Endothelial cell of umbilical vein (primary cell): ENCODE data around the gene ATP2A2. TPM values are rescaled to one million over a fixed set of nuclear protein-coding genes. Genes with fewer than 3 reads are reported as not detected.

Source experiments
- BruUV-seq: library from RNA; stranded (reverse); fragments of 400-500 nt; replicated peaks from 2 replicates; lab custom pipeline; 2021; lab: Mats Ljungman, UMichigan
- CTCF ChIA-PET: fragments of 300-600, 350-600 bp; sonication (Branson Sonifier 250); formaldehyde crosslinking; loops from one replicate; lab custom pipeline; 2021; ENCODE audit warnings: antibody characterized with exemption, inconsistent platforms; lab: Charles Lee
- POLR2A ChIA-PET: fragments of 300-600, 350-600 bp; sonication (Branson Sonifier 250); formaldehyde crosslinking; loops from one replicate; lab custom pipeline; 2021; ENCODE audit warnings: antibody characterized with exemption, inconsistent platforms; lab: Charles Lee
- DNase-seq: peaks from one replicate; pipeline ENCODE4 v3.0.0-alpha.2; 2011; ENCODE audit warnings: low read depth, low spot score
- FAIRE-seq: peaks from 2 replicates; lab custom pipeline; 2011; peaks lifted over from hg19 to GRCh38; lab: Jason Lieb, UNC
- H2AFZ ChIP-seq: 2 replicates; pipeline ENCODE4 v1.6.0; 2012; ENCODE audit warnings: low read depth, low read length, control low read depth, inconsistent platforms
- H3K27ac ChIP-seq: 2 replicates; pipeline ENCODE4 v1.5.1; 2011; ENCODE audit warnings: low read depth, mild to moderate bottlenecking, control low read depth, low read length, moderate library complexity; ENCODE audit not compliant: insufficient read depth
- H3K27me3 ChIP-seq, 2 experiments: 2 replicates each; pipeline versions ENCODE4 v1.6.0 to v1.6.1; 2011; ENCODE audit warnings: low read length in 2 of 2, mixed read lengths in 1 of 2; ENCODE audit not compliant: control insufficient read depth in 2 of 2, insufficient read depth in 2 of 2
- H3K36me3 ChIP-seq, 2 experiments: 2 replicates in 1 of 2; 3 replicates in 1 of 2; pipeline ENCODE4 v1.5.1; 2011; ENCODE audit warnings: low read length in 2 of 2, mild to moderate bottlenecking in 1 of 2, moderate library complexity in 1 of 2; ENCODE audit not compliant: control insufficient read depth in 2 of 2, insufficient read depth in 2 of 2; ENCODE audit errors: extremely low read depth in 1 of 2
- H3K4me1 ChIP-seq: 3 replicates; pipeline ENCODE4 v1.5.1; 2011; ENCODE audit warnings: mild to moderate bottlenecking, low read length; ENCODE audit not compliant: control insufficient read depth, insufficient read depth; ENCODE audit errors: extremely low read depth
- H3K4me2 ChIP-seq: 2 replicates; pipeline ENCODE4 v1.6.1; 2011; ENCODE audit warnings: low read length, control low read depth, mixed read lengths; ENCODE audit not compliant: insufficient read depth
- H3K4me3 ChIP-seq, 3 experiments: fragments of 200-600 bp in 1 of 3; sonication (generic), shearing (Covaris generic) in 1 of 3; replicated peaks in 1 of 3; 2 replicates each; pipeline ENCODE4 v1.5.1; 2011 to 2016; ENCODE audit warnings: control low read depth in 3 of 3, low read length in 3 of 3, mild to moderate bottlenecking in 2 of 3, inconsistent platforms in 1 of 3, low read depth in 1 of 3, moderate library complexity in 1 of 3; ENCODE audit not compliant: insufficient read depth in 1 of 3
- H3K79me2 ChIP-seq: 2 replicates; pipeline ENCODE4 v1.6.0; 2012; ENCODE audit warnings: low read length, inconsistent platforms; ENCODE audit not compliant: control insufficient read depth, insufficient read depth
- H3K9ac ChIP-seq: replicated peaks from 2 replicates; pipeline ENCODE3; 2011; ENCODE audit warnings: low read length, control low read depth; ENCODE audit not compliant: insufficient read depth; ENCODE audit errors: extremely low read depth
- H3K9me1 ChIP-seq: replicated peaks from 3 replicates; pipeline ENCODE4 v1.6.0; 2011; ENCODE audit warnings: mild to moderate bottlenecking, low read length; ENCODE audit not compliant: control insufficient read depth, insufficient read depth; ENCODE audit errors: extremely low read depth
- H3K9me3 ChIP-seq: replicated peaks from 2 replicates; pipeline ENCODE4 v1.5.1; 2012; ENCODE audit warnings: low read length, inconsistent platforms; ENCODE audit not compliant: control insufficient read depth, insufficient read depth
- H4K20me1 ChIP-seq: replicated peaks from 2 replicates; pipeline ENCODE3; 2011; ENCODE audit warnings: mild to moderate bottlenecking, low read length; ENCODE audit not compliant: control insufficient read depth, insufficient read depth; ENCODE audit errors: extremely low read depth
- EZH2 ChIP-seq: IDR thresholded peaks from 2 replicates; pipeline ENCODE4 v1.6.1; 2012; ENCODE audit warnings: borderline replicate concordance, low read depth, mild to moderate bottlenecking, moderate library complexity, low read length, inconsistent platforms; ENCODE audit not compliant: severe bottlenecking
- FOS ChIP-seq: IDR thresholded peaks from 2 replicates; pipeline ENCODE4 v1.6.1; 2011; ENCODE audit warnings: mild to moderate bottlenecking, low read length, moderate library complexity, borderline replicate concordance; ENCODE audit not compliant: insufficient read depth
- GATA2 ChIP-seq: IDR thresholded peaks from 2 replicates; pipeline ENCODE4 v1.7.0; 2011; ENCODE audit warnings: low read depth, mild to moderate bottlenecking, moderate library complexity, mixed read lengths, low read length; ENCODE audit not compliant: insufficient read length, insufficient read depth
- JUN ChIP-seq: IDR thresholded peaks from 2 replicates; pipeline ENCODE4 v1.6.1; 2011; ENCODE audit warnings: borderline replicate concordance, low read depth; ENCODE audit not compliant: insufficient read length, insufficient read depth
- MYC ChIP-seq: IDR thresholded peaks from one replicate; pipeline ENCODE4 v1.6.1; 2011; ENCODE audit warnings: mild to moderate bottlenecking, low read depth, low read length
- POLR2A ChIP-seq: IDR thresholded peaks from 2 replicates; pipeline ENCODE4 v1.6.1; 2012; ENCODE audit warnings: low read depth, mild to moderate bottlenecking, control low read depth, low read length
- POLR2AphosphoS5 ChIP-seq: IDR thresholded peaks from 2 replicates; pipeline ENCODE4 v1.6.1; 2012; ENCODE audit warnings: low read depth, mild to moderate bottlenecking, control low read depth, low read length, moderate library complexity; ENCODE audit not compliant: insufficient read depth
- dilution Hi-C: fragments of 300-500 bp; cut with MboI; formaldehyde crosslinking; loops from one replicate; pipeline ENCODE4 v1.15.0; 2019; ENCODE audit warnings: low sequenced_read_pairs; ENCODE audit not compliant: extremely low pct_ligation_motif_present
- intact Hi-C: fragments of 100-400 bp; cut with micrococcal nuclease; formaldehyde crosslinking; loops from one replicate; pipeline ENCODE4 v1.10.0; 2022
- polyA plus RNA-seq, 4 experiments: library from polyadenylated mRNA; depleted of rRNA in 3 of 4; stranded (reverse) in 3 of 4; unstranded in 1 of 4; fragments of >200 nt; gene quantifications; 2 replicates each; pipeline versions ENCODE4 v1.2.1 to v1.2.3, GENCODE V29; 2011 to 2012; ENCODE audit warnings: missing spikeins in 1 of 4
- total RNA-seq: library from RNA; stranded (reverse); gene quantifications from 2 replicates; pipeline ENCODE4 v1.2.3, GENCODE V29; 2021
- TF ChIP-seq, protein P1 (sequence below), 2 donors: IDR thresholded peaks; 1 replicate in 1 of 2; 2 replicates in 1 of 2; pipeline ENCODE4 v1.5.1; 2011; ENCODE audit warnings: low read length in 2 of 2, mild to moderate bottlenecking in 2 of 2, moderate library complexity in 2 of 2, control low read depth in 1 of 2, inconsistent platforms in 1 of 2, low read depth in 1 of 2; ENCODE audit not compliant: insufficient read depth in 1 of 2; ENCODE audit errors: extremely low read depth in 1 of 2
- TF ChIP-seq, protein P2 (sequence below): IDR thresholded peaks from 2 replicates; pipeline ENCODE4 v1.6.1; 2011; ENCODE audit not compliant: insufficient read depth, insufficient read length

ATP2A2 gene
- total and polyA plus RNA-seq, 2 donors (not counting 3 experiments of a cell fraction or from before 2014, with no cell fraction given): 102 to 239 TPM

DNA sequence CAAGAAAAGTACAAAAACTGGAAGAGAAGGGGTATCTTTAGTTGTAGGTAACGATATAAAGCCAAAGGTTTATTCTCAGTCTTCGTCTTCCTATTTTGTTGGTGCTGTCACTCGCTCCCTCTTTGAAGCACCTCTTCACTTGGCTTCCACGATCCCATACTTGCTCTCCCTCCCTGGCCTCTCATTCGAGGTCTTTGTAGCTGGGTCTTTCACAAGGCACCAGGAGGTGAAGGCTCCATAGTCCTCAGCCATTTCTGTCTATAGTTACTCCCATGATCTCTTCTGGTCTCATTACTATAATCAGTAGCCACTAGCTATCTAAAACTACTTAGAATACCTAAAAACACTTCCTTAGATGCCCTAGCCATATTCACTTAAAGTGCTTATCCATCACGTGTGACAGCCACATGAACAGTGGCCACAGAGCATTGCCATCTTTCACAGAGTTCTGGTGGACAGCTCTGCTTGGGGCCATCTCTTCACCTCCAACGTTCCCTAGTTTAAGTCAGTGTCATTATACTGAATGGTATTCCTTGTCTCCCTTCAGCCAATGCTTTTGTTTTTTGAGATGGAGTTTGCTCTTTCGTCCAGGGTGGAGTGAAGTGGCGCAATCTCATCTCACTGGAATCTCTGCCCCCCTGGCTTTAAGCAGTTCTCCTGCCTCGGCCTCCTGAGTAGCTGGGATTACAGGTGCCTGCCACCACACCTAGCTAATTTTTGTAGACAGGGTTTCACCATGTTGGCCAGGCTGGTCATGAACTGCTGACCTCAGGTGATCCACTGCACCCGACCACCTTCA is 57.1 kb downstream of the ATP2A2 start:
- H3K4me3 ChIP-seq: no peak overlapping the region
- FAIRE-seq (no peak), DNase-seq (no peak)
- peaks cover 56 to 59% of the 10 kb centered on the region in 2 experiments for H3K36me3 ChIP-seq
- H3K9ac ChIP-seq: no peak overlapping the region
- H2AFZ ChIP-seq: no peak overlapping the region
- TF ChIP-seq JUN: no peak
- no peak for TF ChIP-seq POLR2A
- TF ChIP-seq, protein P1, sequence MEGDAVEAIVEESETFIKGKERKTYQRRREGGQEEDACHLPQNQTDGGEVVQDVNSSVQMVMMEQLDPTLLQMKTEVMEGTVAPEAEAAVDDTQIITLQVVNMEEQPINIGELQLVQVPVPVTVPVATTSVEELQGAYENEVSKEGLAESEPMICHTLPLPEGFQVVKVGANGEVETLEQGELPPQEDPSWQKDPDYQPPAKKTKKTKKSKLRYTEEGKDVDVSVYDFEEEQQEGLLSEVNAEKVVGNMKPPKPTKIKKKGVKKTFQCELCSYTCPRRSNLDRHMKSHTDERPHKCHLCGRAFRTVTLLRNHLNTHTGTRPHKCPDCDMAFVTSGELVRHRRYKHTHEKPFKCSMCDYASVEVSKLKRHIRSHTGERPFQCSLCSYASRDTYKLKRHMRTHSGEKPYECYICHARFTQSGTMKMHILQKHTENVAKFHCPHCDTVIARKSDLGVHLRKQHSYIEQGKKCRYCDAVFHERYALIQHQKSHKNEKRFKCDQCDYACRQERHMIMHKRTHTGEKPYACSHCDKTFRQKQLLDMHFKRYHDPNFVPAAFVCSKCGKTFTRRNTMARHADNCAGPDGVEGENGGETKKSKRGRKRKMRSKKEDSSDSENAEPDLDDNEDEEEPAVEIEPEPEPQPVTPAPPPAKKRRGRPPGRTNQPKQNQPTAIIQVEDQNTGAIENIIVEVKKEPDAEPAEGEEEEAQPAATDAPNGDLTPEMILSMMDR (IDR thresholded peaks at IDR 0.05; ENCODE audit: extremely low read depth in 1 of 2, insufficient read depth in 1 of 2, low read depth in 1 of 2, low read length in 2 of 2): no peak
- no peak for TF ChIP-seq FOS
- TF ChIP-seq POLR2AphosphoS5: no peak
- no peak for TF ChIP-seq GATA2
- TF ChIP-seq MYC: no peak
- TF ChIP-seq, protein P2, sequence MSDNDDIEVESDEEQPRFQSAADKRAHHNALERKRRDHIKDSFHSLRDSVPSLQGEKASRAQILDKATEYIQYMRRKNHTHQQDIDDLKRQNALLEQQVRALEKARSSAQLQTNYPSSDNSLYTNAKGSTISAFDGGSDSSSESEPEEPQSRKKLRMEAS: no peak
- TF ChIP-seq EZH2: no peak
- ChIA-PET CTCF (interaction anchor here (0.6 to 1.0 kb wide), 2 partner anchors 51 to 114 kb away, joined by 3 read pairs; no protein-coding TSS in a partner anchor), POLR2A (no interaction called here)
- no peak overlapping the region for H3K27ac ChIP-seq
- H3K9me3 ChIP-seq: no peaks in the 10 kb centered on the region
- no peaks in the 10 kb centered on the region for H3K27me3 ChIP-seq
- no TSS peak for BruUV-seq
- no peak overlapping the region for H3K4me2 ChIP-seq
- H3K4me1 ChIP-seq: no peaks in the 10 kb centered on the region
- H3K79me2 ChIP-seq: peaks cover 9% of the 10 kb centered on the region
- intact Hi-C loops: loop anchor here (2.0 to 5.0 kb wide), 2 partner anchors 57 to 236 kb away; partner anchors contain the start of gene ATP2A2
- H3K9me1 ChIP-seq: no peaks in the 10 kb centered on the region
- dilution Hi-C loops: no loop called here
- H4K20me1 ChIP-seq: no peaks in the 10 kb centered on the region
